Nephron (organoid): ENCODE results near the gene ERP27.
A peak's percentile ranks its signal among the peaks of the same experiment; 100 is the strongest.

Experiments
- H3K27ac Mint-ChIP-seq, 3 experiments: 2 replicates each; pipeline ENCODE4 v1.8.0; 2020; ENCODE audit warnings: mixed read lengths in 3 of 3, mild to moderate bottlenecking in 2 of 3, moderate library complexity in 1 of 3
- H3K27me3 Mint-ChIP-seq: 2 replicates; pipeline ENCODE4 v1.8.0; 2021; ENCODE audit warnings: low read depth, mild to moderate bottlenecking, moderate library complexity, mixed read lengths
- H3K36me3 Mint-ChIP-seq: 2 replicates; pipeline ENCODE4 v1.8.0; 2020; ENCODE audit warnings: low read depth, mixed read lengths
- H3K4me1 Mint-ChIP-seq: 2 replicates; pipeline ENCODE4 v1.8.0; 2020; ENCODE audit warnings: mixed read lengths
- H3K4me3 Mint-ChIP-seq, 3 experiments: 2 replicates each; pipeline ENCODE4 v1.8.0; 2020; ENCODE audit warnings: mild to moderate bottlenecking in 3 of 3, mixed read lengths in 3 of 3, moderate library complexity in 2 of 3
- H3K9me3 Mint-ChIP-seq: 2 replicates; pipeline ENCODE4 v1.8.0; 2020; ENCODE audit warnings: mixed read lengths
- TF ChIP-seq, protein P1 (sequence below), 3 experiments: fragments of 200-600 bp; sonication (generic); IDR thresholded peaks; one replicate each; pipeline ENCODE4 v1.5.0; 2021; ENCODE audit warnings: antibody characterized with exemption in 3 of 3; ENCODE audit not compliant: unreplicated experiment in 3 of 3

Gene ERP27

DNA sequence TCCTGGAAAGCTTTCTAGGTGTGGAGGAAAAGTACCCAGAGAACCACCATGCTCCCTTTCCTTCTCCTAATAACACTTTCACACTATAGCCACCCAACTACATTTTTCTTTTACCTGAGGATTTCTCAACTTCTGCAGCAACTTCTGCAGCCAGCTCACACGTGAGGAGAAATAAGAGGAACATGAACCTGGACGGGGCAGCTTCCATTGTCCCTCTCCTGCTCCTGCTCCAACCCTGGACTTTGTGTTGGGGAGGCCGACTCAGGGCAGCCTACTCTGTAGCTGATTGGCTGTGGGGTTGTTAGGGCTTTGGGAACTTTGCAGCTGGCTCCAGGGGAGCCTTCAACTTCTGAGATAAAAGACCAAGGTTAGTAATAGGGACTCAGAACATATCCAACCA lies at the start of gene ERP27:
TSS of gene ERP27 (minus strand) at position 237 of the 400 bp plus-strand sequence. CDS start at position 208, 29 bp downstream.
- Mint-ChIP-seq H3K27ac (no peak within 1 kb of the TSS), H3K4me1 (peaks cover 16% of the 10 kb centered on the region), H3K4me3 (no peak within 1 kb of the TSS), H3K9me3 (peaks cover 5% of the 10 kb centered on the region), H3K36me3 (peaks cover 5% of the 10 kb centered on the region), H3K27me3 (no peaks in the 10 kb centered on the region)
- TF ChIP-seq, protein P1, sequence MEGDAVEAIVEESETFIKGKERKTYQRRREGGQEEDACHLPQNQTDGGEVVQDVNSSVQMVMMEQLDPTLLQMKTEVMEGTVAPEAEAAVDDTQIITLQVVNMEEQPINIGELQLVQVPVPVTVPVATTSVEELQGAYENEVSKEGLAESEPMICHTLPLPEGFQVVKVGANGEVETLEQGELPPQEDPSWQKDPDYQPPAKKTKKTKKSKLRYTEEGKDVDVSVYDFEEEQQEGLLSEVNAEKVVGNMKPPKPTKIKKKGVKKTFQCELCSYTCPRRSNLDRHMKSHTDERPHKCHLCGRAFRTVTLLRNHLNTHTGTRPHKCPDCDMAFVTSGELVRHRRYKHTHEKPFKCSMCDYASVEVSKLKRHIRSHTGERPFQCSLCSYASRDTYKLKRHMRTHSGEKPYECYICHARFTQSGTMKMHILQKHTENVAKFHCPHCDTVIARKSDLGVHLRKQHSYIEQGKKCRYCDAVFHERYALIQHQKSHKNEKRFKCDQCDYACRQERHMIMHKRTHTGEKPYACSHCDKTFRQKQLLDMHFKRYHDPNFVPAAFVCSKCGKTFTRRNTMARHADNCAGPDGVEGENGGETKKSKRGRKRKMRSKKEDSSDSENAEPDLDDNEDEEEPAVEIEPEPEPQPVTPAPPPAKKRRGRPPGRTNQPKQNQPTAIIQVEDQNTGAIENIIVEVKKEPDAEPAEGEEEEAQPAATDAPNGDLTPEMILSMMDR (IDR thresholded peaks at IDR 0.05; ENCODE audit: unreplicated experiment in 3 of 3) = no peak

GRCh38 chr12:14988035-14988434 lies 49.7 kb upstream of the ERP27 start:
- no peaks in the 10 kb centered on the region for H3K27me3 Mint-ChIP-seq
- H3K27ac Mint-ChIP-seq = no peak overlapping the region

GRCh38 chr12:14986449-14986848 lies 48.1 kb upstream of the ERP27 start:
- TF ChIP-seq, protein P1 (IDR thresholded peaks at IDR 0.05; ENCODE audit: unreplicated experiment in 3 of 3) = peak in 1 of 3 experiments; percentile 19
- H3K36me3 Mint-ChIP-seq = no peaks in the 10 kb centered on the region
- no peaks in the 10 kb centered on the region for H3K27me3 Mint-ChIP-seq
- peaks cover 5% of the 10 kb centered on the region for H3K4me1 Mint-ChIP-seq
- no peak overlapping the region for H3K27ac Mint-ChIP-seq
- H3K4me3 Mint-ChIP-seq = no peak overlapping the region
- peaks cover 21% of the 10 kb centered on the region for H3K9me3 Mint-ChIP-seq

More at GRCh38 chr12:14988035-14988434, 49.7 kb upstream of the ERP27 start:
- Mint-ChIP-seq H3K4me1 (peaks cover 5% of the 10 kb centered on the region), H3K36me3 (no peaks in the 10 kb centered on the region), H3K4me3 (no peak overlapping the region), H3K9me3 (peaks cover 22% of the 10 kb centered on the region)
- TF ChIP-seq, protein P1 (IDR thresholded peaks at IDR 0.05; ENCODE audit: unreplicated experiment in 3 of 3) = no peak

- H3K4me3 Mint-ChIP-seq = no peak overlapping the region
- peaks cover 9% of the 10 kb centered on the region for H3K9me3 Mint-ChIP-seq
- H3K27me3 Mint-ChIP-seq = no peaks in the 10 kb centered on the region
- TF ChIP-seq, protein P1 (IDR thresholded peaks at IDR 0.05; ENCODE audit: unreplicated experiment in 3 of 3) = no peak
- peaks cover 5% of the 10 kb centered on the region for H3K4me1 Mint-ChIP-seq
- no peaks in the 10 kb centered on the region for H3K36me3 Mint-ChIP-seq
- no peak overlapping the region for H3K27ac Mint-ChIP-seq
Observed at GRCh38 chr12:14984766-14985285, 46.5 kb upstream of the ERP27 start.

DNA sequence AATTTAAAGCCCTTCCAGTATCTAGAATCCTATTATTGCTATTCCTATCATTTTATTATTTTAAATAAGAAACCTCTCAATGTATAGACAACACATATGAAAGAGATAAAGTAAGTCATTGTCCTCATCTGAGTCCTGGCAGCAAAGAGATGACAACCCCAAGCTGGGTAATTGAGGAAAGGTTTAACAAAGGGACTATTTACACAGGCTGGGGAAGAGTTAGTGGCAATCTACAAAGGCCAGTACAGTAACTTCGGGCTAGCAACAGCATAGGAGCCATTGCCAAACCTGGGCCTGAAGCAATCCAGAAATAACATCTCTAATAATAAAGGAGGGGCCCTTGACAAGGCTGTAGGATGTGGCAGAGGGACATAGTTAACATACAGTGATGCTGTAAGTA lies 45.7 kb upstream of the ERP27 start:
- H3K9me3 Mint-ChIP-seq = peaks cover 2% of the 10 kb centered on the region
- TF ChIP-seq, protein P1 (IDR thresholded peaks at IDR 0.05; ENCODE audit: unreplicated experiment in 3 of 3) = no peak
- peaks cover 5% of the 10 kb centered on the region for H3K4me1 Mint-ChIP-seq
- no peaks in the 10 kb centered on the region for H3K27me3 Mint-ChIP-seq
- no peak overlapping the region for H3K27ac Mint-ChIP-seq
- no peaks in the 10 kb centered on the region for H3K36me3 Mint-ChIP-seq
- no peak overlapping the region for H3K4me3 Mint-ChIP-seq

DNA sequence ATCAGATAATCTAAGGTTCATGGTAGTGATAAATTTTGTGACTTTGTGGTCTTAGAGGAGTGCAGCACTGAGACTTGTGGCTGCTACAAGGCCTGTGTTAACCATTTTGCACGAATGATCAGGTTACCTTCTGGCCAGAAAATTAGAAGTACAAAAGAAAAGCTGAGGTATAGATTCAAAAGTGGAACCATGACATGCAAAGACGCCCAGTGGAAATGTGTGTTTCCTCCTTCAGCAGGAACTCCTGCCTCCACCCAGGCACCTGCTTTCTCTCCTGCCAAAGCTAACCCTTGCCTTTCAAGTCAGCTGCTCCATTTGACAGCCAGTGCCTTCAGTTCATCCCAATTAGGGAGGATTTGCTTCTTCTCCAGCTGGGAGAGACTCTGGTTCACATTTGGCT lies 44.7 kb upstream of the ERP27 start:
- TF ChIP-seq, protein P1 (IDR thresholded peaks at IDR 0.05; ENCODE audit: unreplicated experiment in 3 of 3) = no peak
- Mint-ChIP-seq H3K4me3 (no peak overlapping the region), H3K9me3 (peaks cover 2% of the 10 kb centered on the region), H3K36me3 (no peaks in the 10 kb centered on the region), H3K27ac (no peak overlapping the region), H3K4me1 (peaks cover 5% of the 10 kb centered on the region), H3K27me3 (no peaks in the 10 kb centered on the region)
